Activated CD4-positive, alpha-beta T cell treated with anti-CD3 and anti-CD28 coated beads, Interleukin-2, amount 50 U/mL, for 24 hours (primary cell): ENCODE results near the gene ABL2.
A peak's percentile ranks its signal among the peaks of the same experiment; 100 is the strongest.
"Not testable (repeated sequence)": the region's sequence is repeated elsewhere in the genome, so short reads cannot be mapped to it uniquely, and the experiment has no call there.

Experiments used
- DNase-seq, 2 donors: peaks; one replicate each; pipeline ENCODE4 v3.0.0-alpha.2; 2020; ENCODE audit warnings: low read depth in 1 of 2, low spot score in 1 of 2

Gene ABL2

GRCh38 chr1:179170468-179170770 lies 59.1 kb downstream of the ABL2 start:
- not testable (repeated sequence) for DNase-seq

DNA sequence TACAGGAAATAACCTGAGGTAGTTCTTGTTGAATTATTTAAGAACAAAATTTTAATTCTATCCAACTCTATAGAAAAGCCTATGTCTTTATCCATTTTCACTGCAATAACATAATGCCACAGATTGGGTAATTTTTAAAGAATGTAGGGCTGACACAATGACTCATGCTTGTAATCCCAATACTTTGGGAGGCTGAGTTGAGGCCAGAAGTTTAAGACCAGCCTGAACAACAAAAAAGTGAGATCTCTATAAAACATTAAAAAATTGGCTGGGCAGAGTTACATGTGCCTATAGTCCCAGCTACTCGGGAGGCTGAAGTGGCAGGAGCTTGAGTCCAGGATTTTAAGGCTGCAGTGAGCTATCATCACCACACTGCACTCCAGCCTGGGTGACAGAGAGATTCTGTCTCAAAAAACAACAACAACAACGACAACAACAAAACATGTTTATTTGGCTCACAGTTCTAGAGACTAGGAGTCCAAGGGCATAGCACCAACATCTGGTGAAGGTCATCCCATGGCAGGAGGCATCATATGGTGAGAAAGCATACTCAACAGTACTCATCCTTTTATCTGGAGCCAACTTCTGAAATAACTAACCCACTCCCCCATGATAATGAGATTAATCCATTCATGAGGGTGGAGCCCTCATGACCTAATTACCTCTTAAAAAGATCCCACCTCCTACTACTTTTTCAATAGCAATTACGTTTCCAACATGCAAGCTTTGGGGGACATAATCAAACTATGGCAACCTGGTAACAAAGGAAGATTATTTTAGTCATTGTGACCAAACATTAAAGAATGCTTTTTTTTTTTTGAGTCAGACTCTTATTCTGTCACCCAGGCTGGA lies 59.6 kb downstream of the ABL2 start:
- DNase-seq = no peak

DNA sequence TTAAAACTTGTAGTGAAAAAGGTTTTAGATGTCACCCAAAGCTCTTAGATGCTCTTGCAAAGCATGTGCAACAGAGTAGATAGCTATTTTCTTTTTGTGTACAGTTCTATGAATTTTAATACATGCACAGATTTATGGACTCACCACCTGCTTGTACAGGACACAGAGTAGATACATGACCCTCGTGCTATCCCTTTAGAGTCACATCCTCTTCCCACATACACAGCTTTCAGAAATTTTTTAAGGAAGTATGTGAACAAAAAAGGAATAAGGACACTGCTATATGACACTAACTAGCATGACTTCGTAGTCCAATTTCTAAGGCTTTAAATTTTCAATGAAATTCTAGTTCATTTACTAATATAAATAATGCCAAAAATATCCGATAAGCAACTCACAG lies 60.9 kb downstream of the ABL2 start:
- no peak for DNase-seq

- DNase-seq = no peak
Observed at GRCh38 chr1:179167955-179168354, 61.5 kb downstream of the ABL2 start.

DNA sequence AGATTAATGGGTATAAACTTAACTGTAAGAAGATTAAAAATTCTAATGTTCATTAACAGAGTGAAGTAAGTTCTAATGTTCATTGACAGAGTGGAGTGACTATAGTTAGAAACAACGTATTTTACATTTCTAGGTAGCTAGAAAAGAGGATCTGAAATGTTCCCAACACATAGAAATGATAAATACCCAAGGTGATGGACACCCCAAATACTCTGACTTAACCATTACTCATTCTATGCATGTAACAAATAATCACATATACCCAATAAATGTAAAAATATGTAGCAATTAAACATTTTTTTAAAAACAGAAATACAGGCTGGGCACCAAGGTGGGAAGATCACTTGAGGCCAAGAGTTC lies 62.1 kb downstream of the ABL2 start:
- DNase-seq = no peak

GRCh38 chr1:179166663-179167417 lies 62.6 kb downstream of the ABL2 start:
- no peak for DNase-seq

DNA sequence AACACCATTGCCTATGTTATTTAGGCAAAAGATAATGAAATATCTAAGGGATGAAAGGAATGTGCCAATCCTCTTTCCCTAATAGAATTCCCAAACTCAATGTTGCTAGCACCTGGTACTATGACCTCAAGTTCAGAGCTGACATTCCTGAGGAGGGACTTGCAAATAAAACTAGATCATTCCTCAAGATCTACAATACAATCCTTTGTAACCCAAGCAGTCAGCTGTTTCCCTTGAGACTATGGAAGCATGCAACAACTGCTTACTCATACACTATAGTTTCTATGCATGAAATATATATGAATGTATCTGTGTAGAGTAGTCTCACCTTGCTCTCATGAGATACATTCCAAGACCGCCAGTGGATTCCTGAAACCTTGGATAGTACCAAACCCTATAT lies 65.0 kb downstream of the ABL2 start:
- DNase-seq = no peak

DNA sequence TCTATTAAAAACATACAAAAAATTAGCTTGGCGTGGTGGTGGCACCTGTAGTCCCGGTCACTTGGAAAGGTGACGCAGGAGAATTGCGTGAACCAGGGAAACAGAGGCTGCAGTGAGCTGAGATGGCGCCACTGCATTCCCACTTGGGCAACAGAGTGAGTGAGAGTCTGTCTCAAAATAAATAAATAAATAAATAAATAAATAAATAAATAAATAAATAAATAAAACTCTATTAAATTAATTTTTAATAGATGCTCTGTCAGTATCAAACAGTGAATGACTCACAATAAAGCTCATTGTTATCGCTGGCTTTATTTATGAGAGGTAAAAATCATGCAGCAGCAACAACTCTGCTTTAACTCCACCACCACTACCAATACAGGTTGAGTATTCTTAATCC lies 72.8 kb downstream of the ABL2 start:
- no peak for DNase-seq

- DNase-seq = no peak
Observed at GRCh38 chr1:179156026-179156425, 73.5 kb downstream of the ABL2 start.

DNA sequence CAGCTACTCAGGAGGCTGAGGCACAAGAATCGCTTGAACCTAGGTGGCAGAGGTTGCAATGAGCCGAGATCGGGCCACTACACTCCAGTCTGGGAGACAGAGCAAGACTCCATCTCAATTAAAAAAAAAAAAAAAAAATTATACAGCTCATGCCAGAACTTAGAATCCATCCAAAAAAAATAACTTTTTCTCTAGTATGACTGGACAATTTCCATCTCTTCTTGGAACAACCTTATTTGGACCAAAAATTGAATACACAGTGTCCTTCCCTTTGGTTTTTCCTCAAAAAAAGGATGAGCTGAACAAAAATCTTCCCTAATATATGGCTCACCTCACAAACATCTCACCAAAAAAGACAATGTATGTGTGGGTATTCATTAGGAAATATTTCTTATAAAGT lies 73.9 kb downstream of the ABL2 start:
- no peak for DNase-seq

GRCh38 chr1:179154437-179154836 lies 75.0 kb downstream of the ABL2 start:
- DNase-seq = no peak

DNA sequence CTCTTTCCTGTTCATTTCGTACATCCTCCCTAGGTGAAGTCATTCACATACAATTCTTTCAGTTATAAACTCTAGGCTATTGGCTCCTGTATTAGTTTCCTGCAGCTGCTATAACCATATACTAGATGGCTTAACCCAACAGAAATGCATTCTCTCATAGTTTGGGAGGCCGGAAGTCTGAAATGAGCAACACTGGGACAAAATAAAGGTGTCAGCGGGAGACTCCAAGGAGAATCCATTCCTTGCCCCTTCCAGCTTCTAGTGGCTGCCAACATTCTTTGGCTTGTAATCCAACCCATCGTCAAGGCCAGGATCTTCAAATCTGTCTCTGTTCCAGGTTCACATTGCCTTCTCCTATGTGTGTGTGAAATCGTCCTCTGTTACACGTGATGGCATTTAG lies 76.3 kb downstream of the ABL2 start:
- DNase-seq = no peak

DNA sequence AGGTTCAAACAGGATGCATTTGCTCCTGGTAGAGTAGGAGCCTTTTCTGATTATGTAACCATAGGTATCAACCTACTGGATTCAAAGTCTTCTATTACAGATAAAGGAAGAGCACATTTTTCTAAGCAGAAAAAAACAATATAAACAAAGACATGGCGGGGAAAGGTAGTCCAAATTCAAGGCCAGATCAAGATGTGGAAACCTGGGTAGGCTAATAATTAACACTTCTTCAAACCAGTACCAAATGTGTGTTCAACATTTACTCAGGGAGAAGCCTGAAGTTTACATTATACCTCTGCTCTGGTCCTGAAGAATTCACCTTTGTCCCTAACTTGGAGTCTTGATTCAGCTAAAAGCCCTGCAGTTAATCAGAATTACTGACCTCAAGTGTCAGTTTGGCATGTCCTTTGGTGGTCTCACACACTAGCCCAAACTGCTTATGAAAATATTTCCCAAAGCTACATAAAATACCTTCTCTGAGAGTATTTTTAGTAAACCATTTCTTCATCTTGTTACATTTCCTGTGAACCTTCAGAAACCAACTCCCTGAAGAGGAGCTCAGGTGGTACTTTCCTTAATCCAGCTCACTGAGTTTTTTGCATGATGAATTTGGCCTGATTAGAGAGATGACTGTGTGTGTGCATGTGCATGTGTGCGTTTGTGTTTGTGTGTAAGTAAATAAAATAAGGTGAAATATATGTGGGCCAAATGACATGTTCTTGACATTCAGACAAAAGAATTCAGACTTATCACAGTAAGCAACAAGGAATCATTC lies 77.4 kb downstream of the ABL2 start:
- DNase-seq = no peak

DNA sequence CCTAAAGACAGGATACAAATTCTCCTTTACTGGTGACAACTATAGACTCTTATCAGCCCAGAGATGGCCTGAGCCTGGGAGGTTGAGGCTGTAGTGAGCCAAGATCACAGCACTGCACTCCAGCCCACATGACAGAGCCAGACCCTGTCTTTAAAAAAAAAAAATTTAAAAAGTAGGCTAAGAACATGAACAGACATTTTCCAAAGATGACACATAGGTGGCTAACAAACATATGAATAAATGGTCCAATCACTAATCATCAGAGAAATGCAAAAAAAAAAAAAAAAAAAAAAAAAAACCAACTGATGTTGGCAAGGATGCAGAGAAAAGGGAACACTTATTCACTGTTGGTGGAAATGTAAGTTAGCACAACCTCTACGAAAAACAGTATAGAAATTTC lies 82.6 kb downstream of the ABL2 start:
- no peak for DNase-seq

DNA sequence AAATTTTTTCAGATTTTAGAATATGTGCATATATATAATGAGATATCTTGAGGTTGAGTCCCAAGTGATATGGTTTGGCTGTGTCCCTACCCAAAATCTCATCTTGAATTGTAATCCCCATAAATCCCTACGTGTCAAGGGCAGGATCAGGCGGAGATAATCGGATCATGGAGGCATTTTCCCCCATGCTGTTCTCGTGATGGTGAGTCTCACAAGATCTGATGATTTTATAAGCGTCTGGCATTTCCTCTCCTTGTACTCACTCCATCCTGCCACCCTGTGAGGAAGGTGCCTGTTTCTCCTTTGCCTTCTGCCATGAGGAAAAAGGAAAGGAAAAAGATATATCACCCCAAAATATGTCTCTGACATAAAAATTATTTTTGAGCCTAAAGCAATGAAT lies 83.0 kb downstream of the ABL2 start:
- no peak for DNase-seq

GRCh38 chr1:179145521-179145920 lies 84.0 kb downstream of the ABL2 start:
- no peak for DNase-seq

DNA sequence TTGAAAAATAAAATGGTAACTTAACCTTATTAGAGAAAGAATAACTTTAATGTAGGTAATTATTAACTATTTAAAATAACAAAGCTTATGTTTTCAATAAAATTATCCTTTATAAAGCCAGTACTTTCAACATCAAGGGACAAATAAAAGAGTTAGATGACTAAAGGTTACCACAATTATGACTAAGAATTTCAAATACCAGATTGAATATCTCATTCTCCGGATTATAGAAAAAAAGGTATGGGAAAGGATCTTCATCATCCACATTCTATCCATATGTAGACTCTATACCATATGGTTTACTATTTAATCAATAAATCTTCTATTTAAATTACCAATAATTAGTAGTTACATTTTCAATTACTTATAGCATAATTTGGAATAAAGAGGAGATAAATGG lies 84.9 kb downstream of the ABL2 start:
- no peak for DNase-seq

- DNase-seq = no peak
Observed at GRCh38 chr1:179143322-179143721, 86.2 kb downstream of the ABL2 start.

DNA sequence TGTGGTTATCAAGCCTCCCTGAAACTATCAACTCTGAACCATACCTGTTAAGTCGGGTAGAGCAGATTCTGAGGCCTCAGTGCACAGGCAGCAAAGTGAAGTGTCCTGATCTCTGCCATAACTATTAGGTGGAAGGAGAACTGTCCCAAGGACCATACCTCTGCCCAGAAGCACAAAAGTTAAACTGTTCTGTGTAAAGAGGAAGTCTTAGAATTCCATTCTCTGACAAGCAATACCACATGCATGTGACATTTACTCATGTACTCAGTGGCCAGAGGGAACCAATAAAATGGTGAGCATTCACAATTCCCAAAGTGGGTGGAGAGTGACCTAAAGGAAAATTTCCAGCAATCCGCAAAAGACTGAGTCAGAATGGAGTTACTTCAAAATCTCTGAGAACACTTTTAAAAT lies 86.6 kb downstream of the ABL2 start:
- DNase-seq = no peak

- peak in 1 of 2 donors; percentile 36 for DNase-seq
Observed at GRCh38 chr1:179141592-179142251, 87.8 kb downstream of the ABL2 start.

GRCh38 chr1:179138755-179139154 lies 90.7 kb downstream of the ABL2 start:
- not testable (repeated sequence) for DNase-seq
